RPMI8226 (cell line): ENCODE data around the gene MTRF1L.
A peak's percentile ranks its signal among the peaks of the same experiment; 100 is the strongest.

ENCODE experiments used
- DNase-seq: peaks from one replicate; pipeline ENCODE4 v3.0.0-alpha.2; 2015

The MTRF1L gene

GRCh38 chr6:153002613-153003365 is at the start of gene MTRF1L:
Gene MTRF1L, minus strand, starts transcription at chr6:153002709. Its CDS starts 24 bp downstream, at chr6:153002685.
- peak; percentile 96 for DNase-seq

GRCh38 chr6:153051801-153052200 is 49.3 kb upstream of the MTRF1L start:
- DNase-seq, result no peak

GRCh38 chr6:153048631-153049030 is 46.1 kb upstream of the MTRF1L start:
- DNase-seq, result no peak

- DNase-seq, result no peak
Observed at GRCh38 chr6:153047386-153047785, 44.9 kb upstream of the MTRF1L start.

- DNase-seq, result no peak
Observed at GRCh38 chr6:153045271-153045670, 42.8 kb upstream of the MTRF1L start.

GRCh38 chr6:153044295-153044694 is 41.8 kb upstream of the MTRF1L start:
- no peak for DNase-seq

GRCh38 chr6:153043719-153044118 is 41.2 kb upstream of the MTRF1L start:
- peak; percentile 22 for DNase-seq

- no peak for DNase-seq
Observed at GRCh38 chr6:153038378-153039057, 36.0 kb upstream of the MTRF1L start.

GRCh38 chr6:153034139-153034538 is 31.6 kb upstream of the MTRF1L start:
- DNase-seq, result no peak

- peak; percentile 9 for DNase-seq
Observed at GRCh38 chr6:153032255-153032882, 29.9 kb upstream of the MTRF1L start.

GRCh38 chr6:153031335-153031955 is 28.9 kb upstream of the MTRF1L start:
- no peak for DNase-seq

GRCh38 chr6:153028963-153029362 is 26.5 kb upstream of the MTRF1L start:
- DNase-seq, result no peak

GRCh38 chr6:153028286-153028685 is 25.8 kb upstream of the MTRF1L start:
- DNase-seq, result no peak

- DNase-seq, result no peak
Observed at GRCh38 chr6:153027480-153027879, 25.0 kb upstream of the MTRF1L start.

- DNase-seq, result no peak
Observed at GRCh38 chr6:153024709-153025017, 22.2 kb upstream of the MTRF1L start.

- peak; percentile 52 for DNase-seq
Observed at GRCh38 chr6:153023977-153024708, 21.6 kb upstream of the MTRF1L start.

GRCh38 chr6:153018355-153018754 is 15.8 kb upstream of the MTRF1L start:
- DNase-seq, result no peak

- no peak for DNase-seq
Observed at GRCh38 chr6:153016846-153017245, 14.3 kb upstream of the MTRF1L start.

- no peak for DNase-seq
Observed at GRCh38 chr6:153015094-153015640, 12.7 kb upstream of the MTRF1L start.

GRCh38 chr6:153013438-153013837 is 10.9 kb upstream of the MTRF1L start:
- no peak for DNase-seq

GRCh38 chr6:153012856-153013255 is 10.3 kb upstream of the MTRF1L start:
- no peak for DNase-seq

- DNase-seq, result no peak
Observed at GRCh38 chr6:153003366-153003690, 819 bp upstream of the MTRF1L start.
